Measurements from ENCODE around the gene DRC3.
A peak's percentile ranks its signal among the peaks of the same experiment; 100 is the strongest.

DRC3 gene

GRCh38 chr17:18028952-18029540 lies 56.4 kb downstream of the DRC3 start:
- Histone ChIP-seq H3K36me3 (ENCODE audit: control insufficient read depth in 2 of 2, insufficient read depth in 2 of 2, low read length in 2 of 2) (peaks cover 14 to 28% of the 10 kb centered on the region in 2 donors), H3K9me3 (ENCODE audit: control insufficient read depth in 2 of 2, low read length in 2 of 2) (no peaks in the 10 kb centered on the region), H3K27me3 (ENCODE audit: control insufficient read depth in 2 of 2, insufficient read depth in 2 of 2, low read length in 2 of 2) (no peaks in the 10 kb centered on the region), H3K27ac (ENCODE audit: low read depth in 2 of 2, low read length in 2 of 2) (no peak overlapping the region), H3K4me1 (ENCODE audit: control insufficient read depth in 2 of 2, insufficient read depth in 2 of 2, low read length in 2 of 2) (no peaks in the 10 kb centered on the region), H3K9ac (ENCODE audit: low read depth in 1 of 2, low read length in 2 of 2) (no peak overlapping the region), H3K4me3 (ENCODE audit: low read length in 2 of 2) (no peak overlapping the region)

DNA sequence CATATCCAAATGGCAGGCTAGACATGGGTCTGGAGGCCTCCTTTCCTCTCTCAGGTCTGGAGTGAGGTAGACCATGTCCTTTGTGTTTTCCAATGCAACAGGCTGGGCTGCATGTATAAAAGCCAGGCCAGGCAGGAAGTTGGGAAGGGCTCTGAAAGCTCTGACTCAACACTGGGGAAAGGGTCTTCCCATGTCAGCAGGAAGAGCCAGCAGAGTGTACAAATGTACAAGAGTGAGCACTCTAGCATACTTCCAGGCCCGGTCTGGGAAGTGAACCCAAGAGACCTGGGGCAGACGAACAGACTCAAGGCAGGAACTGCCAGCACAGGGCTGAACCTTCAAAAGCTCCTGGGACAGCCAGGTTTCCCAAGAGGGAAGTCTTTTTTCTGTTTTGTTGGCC lies 59.3 kb downstream of the DRC3 start:
- no peaks in the 10 kb centered on the region for H3K4me1 ChIP-seq (ENCODE audit: control insufficient read depth in 2 of 2, insufficient read depth in 2 of 2, low read length in 2 of 2)
- no peak overlapping the region for H3K9ac ChIP-seq (ENCODE audit: low read depth in 1 of 2, low read length in 2 of 2)
- H3K9me3 ChIP-seq (ENCODE audit: control insufficient read depth in 2 of 2, low read length in 2 of 2), result no peaks in the 10 kb centered on the region
- H3K4me3 ChIP-seq (ENCODE audit: low read length in 2 of 2), result no peak overlapping the region
- no peaks in the 10 kb centered on the region for H3K27me3 ChIP-seq (ENCODE audit: control insufficient read depth in 2 of 2, insufficient read depth in 2 of 2, low read length in 2 of 2)
- H3K27ac ChIP-seq (ENCODE audit: low read depth in 2 of 2, low read length in 2 of 2), result no peak overlapping the region
- H3K36me3 ChIP-seq (ENCODE audit: control insufficient read depth in 2 of 2, insufficient read depth in 2 of 2, low read length in 2 of 2), result peaks cover 8 to 11% of the 10 kb centered on the region in 2 donors

DNA sequence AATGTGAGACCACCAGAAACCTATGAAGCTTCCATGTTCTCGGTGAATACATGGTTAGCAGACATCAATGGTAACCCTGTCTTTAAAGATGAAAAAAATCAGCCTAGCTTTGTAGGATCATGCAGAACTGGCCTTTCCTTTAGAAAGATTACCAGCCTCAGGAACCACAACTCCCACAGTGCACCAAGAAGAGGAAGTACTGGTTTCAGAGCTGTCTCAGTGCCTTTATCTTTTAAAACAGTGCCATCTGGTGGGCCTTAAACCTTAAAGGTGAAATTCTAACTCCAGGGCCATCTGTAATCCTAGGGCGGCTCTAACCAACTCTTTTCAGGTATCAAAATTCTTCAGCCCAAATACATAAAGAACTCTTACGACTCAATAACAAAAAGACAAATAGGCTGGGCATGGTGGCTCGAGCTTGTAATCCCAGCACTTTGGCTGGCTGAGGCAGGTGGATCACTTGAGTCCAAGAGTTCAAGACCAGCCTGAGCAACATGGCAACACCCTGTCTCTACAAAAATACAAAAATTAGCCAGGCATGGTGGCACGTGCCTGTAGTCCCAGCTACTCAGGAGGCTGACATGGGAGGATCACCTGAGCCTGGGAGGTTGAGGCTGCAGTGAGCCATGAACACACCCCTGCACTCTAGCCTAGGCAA lies 60.9 kb downstream of the DRC3 start:
- Histone ChIP-seq H3K27me3 (ENCODE audit: control insufficient read depth in 2 of 2, insufficient read depth in 2 of 2, low read length in 2 of 2) (no peaks in the 10 kb centered on the region), H3K36me3 (ENCODE audit: control insufficient read depth in 2 of 2, insufficient read depth in 2 of 2, low read length in 2 of 2) (no peaks in the 10 kb centered on the region), H3K9me3 (ENCODE audit: control insufficient read depth in 2 of 2, low read length in 2 of 2) (no peaks in the 10 kb centered on the region), H3K9ac (ENCODE audit: low read depth in 1 of 2, low read length in 2 of 2) (no peak overlapping the region), H3K27ac (ENCODE audit: low read depth in 2 of 2, low read length in 2 of 2) (no peak overlapping the region), H3K4me1 (ENCODE audit: control insufficient read depth in 2 of 2, insufficient read depth in 2 of 2, low read length in 2 of 2) (peaks cover 10 to 11% of the 10 kb centered on the region in 2 donors), H3K4me3 (ENCODE audit: low read length in 2 of 2) (no peak overlapping the region)

- no peak overlapping the region for H3K9ac ChIP-seq (ENCODE audit: low read depth in 1 of 2, low read length in 2 of 2)
- no peaks in the 10 kb centered on the region for H3K27me3 ChIP-seq (ENCODE audit: control insufficient read depth in 2 of 2, insufficient read depth in 2 of 2, low read length in 2 of 2)
Observed at GRCh38 chr17:18035704-18036103, 63.0 kb downstream of the DRC3 start.

DNA sequence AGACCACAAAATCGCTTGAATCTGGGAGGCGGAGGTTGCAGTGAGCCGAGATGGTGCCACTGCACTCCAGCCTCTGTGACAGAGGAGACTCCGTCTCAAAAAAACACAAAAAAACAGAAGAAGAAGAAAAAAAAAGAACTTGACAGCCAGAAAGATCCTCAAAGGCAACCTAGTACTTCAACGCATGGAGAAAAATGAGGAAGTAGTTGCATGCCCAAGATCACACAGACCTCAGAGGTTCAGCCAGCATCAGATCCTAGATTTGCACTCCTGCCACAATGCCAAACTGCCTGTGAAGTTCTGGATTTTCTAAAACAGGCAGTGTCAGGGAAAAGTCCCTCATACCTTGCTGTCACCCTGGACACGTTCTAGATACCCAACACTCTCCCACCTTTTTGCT lies 64.8 kb downstream of the DRC3 start:
- no peak overlapping the region for H3K4me3 ChIP-seq (ENCODE audit: low read length in 2 of 2)
- H3K4me1 ChIP-seq (ENCODE audit: control insufficient read depth in 2 of 2, insufficient read depth in 2 of 2, low read length in 2 of 2), result peaks cover 21% of the 10 kb centered on the region in 2 donors
- H3K27me3 ChIP-seq (ENCODE audit: control insufficient read depth in 2 of 2, insufficient read depth in 2 of 2, low read length in 2 of 2), result no peaks in the 10 kb centered on the region
- H3K36me3 ChIP-seq (ENCODE audit: control insufficient read depth in 2 of 2, insufficient read depth in 2 of 2, low read length in 2 of 2), result no peaks in the 10 kb centered on the region
- no peak overlapping the region for H3K27ac ChIP-seq (ENCODE audit: low read depth in 2 of 2, low read length in 2 of 2)
- H3K9me3 ChIP-seq (ENCODE audit: control insufficient read depth in 2 of 2, low read length in 2 of 2), result no peaks in the 10 kb centered on the region
- no peak overlapping the region for H3K9ac ChIP-seq (ENCODE audit: low read depth in 1 of 2, low read length in 2 of 2)

More at GRCh38 chr17:18035704-18036103, 63.0 kb downstream of the DRC3 start:
- peaks cover 18% of the 10 kb centered on the region in 2 donors for H3K4me1 ChIP-seq (ENCODE audit: control insufficient read depth in 2 of 2, insufficient read depth in 2 of 2, low read length in 2 of 2)
- H3K9me3 ChIP-seq (ENCODE audit: control insufficient read depth in 2 of 2, low read length in 2 of 2), result no peaks in the 10 kb centered on the region
- no peaks in the 10 kb centered on the region for H3K36me3 ChIP-seq (ENCODE audit: control insufficient read depth in 2 of 2, insufficient read depth in 2 of 2, low read length in 2 of 2)
- H3K4me3 ChIP-seq (ENCODE audit: low read length in 2 of 2), result no peak overlapping the region
- H3K27ac ChIP-seq (ENCODE audit: low read depth in 2 of 2, low read length in 2 of 2), result no peak overlapping the region

GRCh38 chr17:18038149-18038850 lies 65.6 kb downstream of the DRC3 start:
- Histone ChIP-seq H3K27me3 (ENCODE audit: control insufficient read depth in 2 of 2, insufficient read depth in 2 of 2, low read length in 2 of 2) (no peaks in the 10 kb centered on the region), H3K36me3 (ENCODE audit: control insufficient read depth in 2 of 2, insufficient read depth in 2 of 2, low read length in 2 of 2) (no peaks in the 10 kb centered on the region), H3K9me3 (ENCODE audit: control insufficient read depth in 2 of 2, low read length in 2 of 2) (no peaks in the 10 kb centered on the region), H3K27ac (ENCODE audit: low read depth in 2 of 2, low read length in 2 of 2) (peak overlapping the region; percentile 32 to 58), H3K4me1 (ENCODE audit: control insufficient read depth in 2 of 2, insufficient read depth in 2 of 2, low read length in 2 of 2) (peaks cover 21% of the 10 kb centered on the region in 2 donors), H3K9ac (ENCODE audit: low read depth in 1 of 2, low read length in 2 of 2) (peak overlapping the region; percentile 82 to 91), H3K4me3 (ENCODE audit: low read length in 2 of 2) (peak overlapping the region; percentile 90 to 94)

DNA sequence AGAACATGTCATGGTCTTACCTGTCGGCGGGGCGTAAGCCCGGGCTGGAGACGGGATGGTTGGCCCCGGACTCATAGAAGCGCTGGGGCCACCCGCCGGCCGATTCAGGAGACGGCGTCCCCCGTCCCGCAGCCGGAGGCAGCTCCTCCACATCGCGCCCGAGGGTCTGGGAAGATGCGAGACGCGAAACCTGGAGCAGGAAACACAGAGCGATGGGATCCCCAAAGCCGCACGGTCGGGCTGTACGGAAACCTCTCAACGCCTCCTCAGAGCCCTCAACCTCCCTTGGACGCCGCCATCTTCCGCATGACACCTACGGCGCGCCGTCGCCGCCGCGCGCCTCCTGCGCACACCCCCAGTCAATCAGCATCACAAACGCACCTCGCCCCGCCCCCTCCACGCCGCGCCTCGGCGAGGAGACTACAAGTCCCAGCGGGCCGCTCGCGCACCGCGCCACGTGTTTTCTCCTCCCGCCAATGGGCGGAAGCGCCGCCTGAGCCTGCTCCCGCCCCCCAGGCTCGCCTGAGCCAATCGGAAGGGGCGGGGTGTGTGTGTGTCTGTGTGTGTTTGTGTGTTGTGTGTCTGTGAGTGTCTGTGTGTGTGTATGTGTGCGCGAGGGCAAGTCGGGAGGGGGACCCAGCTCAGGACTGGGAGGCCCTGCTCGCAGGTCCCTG lies 66.3 kb downstream of the DRC3 start, which contains the start of the genes ATPAF2 and GID4:
Gene ATPAF2, minus strand, starts transcription at position 308 of the 674 bp plus-strand sequence. Its CDS starts 155 bp downstream, at position 153.
Gene GID4, plus strand, starts transcription at position 548 of the 674 bp plus-strand sequence. Its CDS starts 57 bp downstream, at position 605.
- Histone ChIP-seq H3K9ac (ENCODE audit: low read depth in 1 of 2, low read length in 2 of 2) (peak within 1 kb of the TSS; percentile 82 to 91), H3K4me1 (ENCODE audit: control insufficient read depth in 2 of 2, insufficient read depth in 2 of 2, low read length in 2 of 2) (peaks cover 21% of the 10 kb centered on the region in 2 donors), H3K36me3 (ENCODE audit: control insufficient read depth in 2 of 2, insufficient read depth in 2 of 2, low read length in 2 of 2) (no peaks in the 10 kb centered on the region), H3K27me3 (ENCODE audit: control insufficient read depth in 2 of 2, insufficient read depth in 2 of 2, low read length in 2 of 2) (no peaks in the 10 kb centered on the region), H3K4me3 (ENCODE audit: low read length in 2 of 2) (peak within 1 kb of the TSS; percentile 90 to 94), H3K27ac (ENCODE audit: low read depth in 2 of 2, low read length in 2 of 2) (peak within 1 kb of the TSS; percentile 62 to 77), H3K9me3 (ENCODE audit: control insufficient read depth in 2 of 2, low read length in 2 of 2) (no peaks in the 10 kb centered on the region)

- no peaks in the 10 kb centered on the region for H3K27me3 ChIP-seq (ENCODE audit: control insufficient read depth in 2 of 2, insufficient read depth in 2 of 2, low read length in 2 of 2)
- peak overlapping the region; percentile 90 to 94 for H3K4me3 ChIP-seq (ENCODE audit: low read length in 2 of 2)
- peak overlapping the region; percentile 62 to 77 for H3K27ac ChIP-seq (ENCODE audit: low read depth in 2 of 2, low read length in 2 of 2)
- no peaks in the 10 kb centered on the region for H3K9me3 ChIP-seq (ENCODE audit: control insufficient read depth in 2 of 2, low read length in 2 of 2)
- peaks cover 21% of the 10 kb centered on the region in 2 donors for H3K4me1 ChIP-seq (ENCODE audit: control insufficient read depth in 2 of 2, insufficient read depth in 2 of 2, low read length in 2 of 2)
- peak overlapping the region; percentile 78 for H3K9ac ChIP-seq (ENCODE audit: low read depth in 1 of 2, low read length in 2 of 2)
- H3K36me3 ChIP-seq (ENCODE audit: control insufficient read depth in 2 of 2, insufficient read depth in 2 of 2, low read length in 2 of 2), result no peaks in the 10 kb centered on the region
Observed at GRCh38 chr17:18039535-18040260, 67.0 kb downstream of the DRC3 start.

- H3K27ac ChIP-seq (ENCODE audit: low read depth in 2 of 2, low read length in 2 of 2), result no peak overlapping the region
- no peaks in the 10 kb centered on the region for H3K27me3 ChIP-seq (ENCODE audit: control insufficient read depth in 2 of 2, insufficient read depth in 2 of 2, low read length in 2 of 2)
- H3K9ac ChIP-seq (ENCODE audit: low read depth in 1 of 2, low read length in 2 of 2), result peak overlapping the region; percentile 78
Observed at GRCh38 chr17:18040261-18040858, 67.7 kb downstream of the DRC3 start.

More at GRCh38 chr17:18040261-18040858, 67.7 kb downstream of the DRC3 start:
- Histone ChIP-seq H3K4me3 (ENCODE audit: low read length in 2 of 2) (peak overlapping the region; percentile 90 to 94), H3K9me3 (ENCODE audit: control insufficient read depth in 2 of 2, low read length in 2 of 2) (no peaks in the 10 kb centered on the region), H3K36me3 (ENCODE audit: control insufficient read depth in 2 of 2, insufficient read depth in 2 of 2, low read length in 2 of 2) (peaks cover 0 to 3% of the 10 kb centered on the region in 2 donors), H3K4me1 (ENCODE audit: control insufficient read depth in 2 of 2, insufficient read depth in 2 of 2, low read length in 2 of 2) (peaks cover 21% of the 10 kb centered on the region in 2 donors)
